GM20431 (cell line): ENCODE measurements around the gene TRPM2.

ENCODE experiments used
- in situ Hi-C: fragments of 300-500 bp; cut with MseI, MboI; formaldehyde crosslinking; loops from one replicate; pipeline ENCODE4 v1.15.0; 2020; ENCODE audit warnings: low sequenced_read_pairs; ENCODE audit not compliant: unreplicated experiment

TRPM2 gene

GRCh38 chr21:44486302-44486701 is 132.9 kb downstream of the TRPM2 start:
- in situ Hi-C loops: no loop called here

DNA sequence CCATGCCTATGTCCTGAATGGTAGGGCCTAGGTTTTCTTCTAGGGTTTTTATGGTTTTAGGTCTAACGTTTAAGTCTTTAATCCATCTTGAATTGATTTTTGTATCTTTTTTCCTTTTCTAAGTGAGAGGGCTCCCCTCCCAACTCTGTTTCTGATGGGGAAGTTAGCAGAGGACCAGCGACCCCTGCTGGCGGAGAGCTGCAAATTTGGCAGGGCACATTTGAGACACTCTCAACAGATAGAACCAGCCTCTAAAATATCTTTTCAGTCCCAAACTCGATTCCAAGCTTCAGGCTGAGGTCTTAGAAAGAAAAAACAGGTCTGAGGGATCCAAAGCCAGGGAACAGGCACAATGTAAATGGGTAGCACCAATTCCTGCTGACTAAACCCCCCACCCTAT is 134.4 kb downstream of the TRPM2 start:
- in situ Hi-C loops: no loop called here

DNA sequence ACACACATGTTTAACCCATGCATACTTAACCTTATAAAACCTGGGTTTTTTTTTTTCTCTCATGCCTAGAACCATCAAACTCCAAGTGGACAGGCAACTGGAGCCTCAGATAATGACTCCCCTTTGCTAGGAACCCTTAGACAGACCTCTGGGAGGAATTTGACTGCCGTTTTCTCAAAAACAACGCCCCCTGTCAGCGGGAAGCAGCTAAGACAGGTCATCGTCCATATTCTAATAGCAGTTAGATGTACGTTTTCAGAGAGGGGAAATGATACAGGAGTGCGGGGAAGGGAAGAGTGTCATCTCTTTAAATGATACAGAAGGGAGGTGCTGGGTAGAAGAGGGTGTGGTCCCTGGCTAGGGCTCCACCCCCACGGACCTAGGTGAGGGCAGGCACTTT is 136.5 kb downstream of the TRPM2 start:
- in situ Hi-C loops: no loop called here

GRCh38 chr21:44490405-44490804 is 137.0 kb downstream of the TRPM2 start:
- in situ Hi-C loops: no loop called here

DNA sequence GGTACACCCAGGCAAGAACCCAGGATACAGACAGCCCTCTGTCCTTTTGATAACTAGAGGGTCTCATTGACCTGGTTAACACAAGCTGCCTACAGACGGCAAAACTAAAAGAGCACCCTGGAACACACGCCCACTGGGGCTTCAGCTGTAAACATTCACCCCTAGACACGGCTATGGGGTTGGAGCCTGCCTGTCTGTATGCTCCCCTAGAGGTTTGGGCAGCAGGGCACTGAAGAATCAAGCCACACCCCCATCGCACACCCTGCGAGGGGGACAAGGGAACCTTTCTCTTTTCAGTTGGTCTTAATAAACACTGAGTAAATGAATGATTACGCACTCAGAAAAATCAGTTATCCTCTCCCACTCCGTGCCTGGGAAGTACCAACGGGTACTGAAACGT is 137.4 kb downstream of the TRPM2 start:
- in situ Hi-C loops: no loop called here
